ENCODE results near the gene CDH8. TPM values are rescaled to one million over a fixed set of nuclear protein-coding genes. Genes with fewer than 3 reads are reported as not detected.

Gene CDH8
- total RNA-seq, 2 experiments from 2014 or later = not detected

- DNase-seq = no peak
- intact Hi-C loops (cut with micrococcal nuclease) = no loop called here
- Mint-ChIP-seq H3K27ac (no peak overlapping the region), H3K4me1 (ENCODE audit: low read depth) (no peaks in the 10 kb centered on the region), H3K4me3 (no peak overlapping the region), H3K36me3 (ENCODE audit: low read depth) (no peaks in the 10 kb centered on the region), H3K27me3 (ENCODE audit: low read depth) (no peaks in the 10 kb centered on the region), H3K9me3 (peaks cover 6% of the 10 kb centered on the region)
- CTCF ChIA-PET = interaction anchor here (0.6 kb wide), 1 partner anchor 1668 kb away, joined by 4 read pairs; no protein-coding TSS in a partner anchor
Observed at GRCh38 chr16:61909074-61909473, 127.2 kb downstream of the CDH8 start.

DNA sequence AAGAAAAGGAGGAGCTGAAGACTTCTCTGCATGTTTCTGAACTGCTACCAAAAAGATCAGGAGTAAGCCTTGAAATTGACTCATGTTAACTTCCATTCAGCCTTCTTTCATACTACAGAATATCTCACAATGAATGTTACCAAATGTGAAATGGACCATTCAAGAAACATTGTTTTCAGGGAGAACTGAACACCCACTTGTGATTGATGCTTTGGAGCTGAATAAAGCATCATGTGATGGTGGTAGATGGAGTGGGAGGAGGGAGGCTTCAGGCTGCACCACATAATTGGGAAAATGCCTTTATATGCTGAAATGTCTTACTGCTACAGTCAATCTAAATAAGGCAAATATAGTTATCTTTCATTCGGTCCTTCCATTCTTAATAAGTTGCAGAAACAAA is 127.8 kb downstream of the CDH8 start:
- intact Hi-C loops (cut with micrococcal nuclease) = no loop called here
- Mint-ChIP-seq H3K4me1 (ENCODE audit: low read depth) (no peaks in the 10 kb centered on the region), H3K27ac (no peak overlapping the region), H3K4me3 (no peak overlapping the region), H3K36me3 (ENCODE audit: low read depth) (no peaks in the 10 kb centered on the region), H3K27me3 (ENCODE audit: low read depth) (no peaks in the 10 kb centered on the region), H3K9me3 (peaks cover 7% of the 10 kb centered on the region)
- CTCF ChIA-PET = no interaction called here
- no peak for DNase-seq

- no peak for DNase-seq
- peaks cover 15% of the 10 kb centered on the region for H3K9me3 Mint-ChIP-seq
- no peak overlapping the region for H3K27ac Mint-ChIP-seq
- no peak overlapping the region for H3K4me3 Mint-ChIP-seq
- H3K27me3 Mint-ChIP-seq (ENCODE audit: low read depth) = no peaks in the 10 kb centered on the region
- no peaks in the 10 kb centered on the region for H3K36me3 Mint-ChIP-seq (ENCODE audit: low read depth)
- intact Hi-C loops (cut with micrococcal nuclease) = no loop called here
- CTCF ChIA-PET = no interaction called here
- no peaks in the 10 kb centered on the region for H3K4me1 Mint-ChIP-seq (ENCODE audit: low read depth)
Observed at GRCh38 chr16:61901689-61902088, 134.5 kb downstream of the CDH8 start.

DNA sequence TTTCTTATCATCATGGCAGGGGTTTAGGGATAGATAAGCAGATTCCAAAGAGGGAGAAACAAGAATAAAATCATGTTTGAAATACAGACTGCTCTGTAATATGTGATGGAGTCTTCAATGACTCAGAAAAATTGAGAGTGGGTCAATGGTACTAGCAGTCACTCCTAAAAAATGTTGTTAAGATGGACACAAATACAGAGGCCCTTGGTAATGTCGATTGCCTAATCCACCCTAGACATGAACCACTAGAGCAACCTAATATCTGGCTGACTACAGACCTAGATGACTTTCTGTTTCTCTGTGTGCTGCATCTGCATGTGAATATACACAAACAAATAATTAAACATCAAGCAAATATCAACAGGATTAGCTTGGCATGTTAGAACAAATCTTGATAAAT is 135.8 kb downstream of the CDH8 start:
- H3K36me3 Mint-ChIP-seq (ENCODE audit: low read depth) = no peaks in the 10 kb centered on the region
- H3K9me3 Mint-ChIP-seq = peaks cover 18% of the 10 kb centered on the region
- H3K27ac Mint-ChIP-seq = no peak overlapping the region
- no peak overlapping the region for H3K4me3 Mint-ChIP-seq
- CTCF ChIA-PET = interaction anchor here (0.6 kb wide), 1 partner anchor 873 kb away, joined by 3 read pairs; no protein-coding TSS in a partner anchor
- no peak for DNase-seq
- H3K4me1 Mint-ChIP-seq (ENCODE audit: low read depth) = no peaks in the 10 kb centered on the region
- intact Hi-C loops (cut with micrococcal nuclease) = no loop called here
- no peaks in the 10 kb centered on the region for H3K27me3 Mint-ChIP-seq (ENCODE audit: low read depth)

DNA sequence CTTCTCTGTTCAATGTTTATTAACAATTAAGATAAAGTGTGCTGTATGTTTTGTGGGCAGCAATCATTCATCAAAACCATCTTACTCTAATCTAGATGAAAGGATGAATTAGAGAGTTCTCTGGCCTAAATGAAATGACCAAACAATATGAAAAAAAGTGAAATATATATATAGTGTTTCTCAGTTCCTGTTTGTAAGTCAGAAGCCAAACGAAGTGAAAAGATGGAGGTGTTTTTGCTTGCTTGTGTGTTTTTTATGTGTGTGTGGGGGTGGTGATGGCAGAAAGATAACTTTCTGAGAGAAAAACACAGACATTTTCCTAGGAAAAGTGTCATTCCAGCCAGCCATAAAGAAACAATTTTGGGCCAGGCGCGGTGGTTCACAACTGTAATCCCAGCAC is 138.6 kb downstream of the CDH8 start:
- CTCF ChIA-PET = no interaction called here
- H3K36me3 Mint-ChIP-seq (ENCODE audit: low read depth) = no peaks in the 10 kb centered on the region
- no peak for DNase-seq
- H3K27ac Mint-ChIP-seq = no peak overlapping the region
- no peak overlapping the region for H3K4me3 Mint-ChIP-seq
- H3K27me3 Mint-ChIP-seq (ENCODE audit: low read depth) = no peaks in the 10 kb centered on the region
- peaks cover 15% of the 10 kb centered on the region for H3K9me3 Mint-ChIP-seq
- H3K4me1 Mint-ChIP-seq (ENCODE audit: low read depth) = no peaks in the 10 kb centered on the region
- intact Hi-C loops (cut with micrococcal nuclease) = no loop called here

GRCh38 chr16:61892531-61892930 is 143.7 kb downstream of the CDH8 start:
- Mint-ChIP-seq H3K4me1 (ENCODE audit: low read depth) (no peaks in the 10 kb centered on the region), H3K27ac (no peak overlapping the region), H3K27me3 (ENCODE audit: low read depth) (no peaks in the 10 kb centered on the region), H3K4me3 (no peak overlapping the region), H3K36me3 (ENCODE audit: low read depth) (no peaks in the 10 kb centered on the region), H3K9me3 (peaks cover 7% of the 10 kb centered on the region)
- CTCF ChIA-PET = no interaction called here
- intact Hi-C loops (cut with micrococcal nuclease) = no loop called here
- no peak for DNase-seq

- CTCF ChIA-PET = interaction anchor here (0.5 kb wide), 1 partner anchor 51 kb away, joined by 3 read pairs; no protein-coding TSS in a partner anchor
- no peak overlapping the region for H3K4me3 Mint-ChIP-seq
- H3K9me3 Mint-ChIP-seq = peaks cover 6% of the 10 kb centered on the region
- intact Hi-C loops (cut with micrococcal nuclease) = no loop called here
- no peaks in the 10 kb centered on the region for H3K27me3 Mint-ChIP-seq (ENCODE audit: low read depth)
- H3K27ac Mint-ChIP-seq = no peak overlapping the region
- DNase-seq = no peak
- H3K36me3 Mint-ChIP-seq (ENCODE audit: low read depth) = no peaks in the 10 kb centered on the region
- H3K4me1 Mint-ChIP-seq (ENCODE audit: low read depth) = no peaks in the 10 kb centered on the region
Observed at GRCh38 chr16:61891460-61891859, 144.8 kb downstream of the CDH8 start.

GRCh38 chr16:61890386-61890785 is 145.9 kb downstream of the CDH8 start:
- Mint-ChIP-seq H3K9me3 (peaks cover 1% of the 10 kb centered on the region), H3K27me3 (ENCODE audit: low read depth) (no peaks in the 10 kb centered on the region)

DNA sequence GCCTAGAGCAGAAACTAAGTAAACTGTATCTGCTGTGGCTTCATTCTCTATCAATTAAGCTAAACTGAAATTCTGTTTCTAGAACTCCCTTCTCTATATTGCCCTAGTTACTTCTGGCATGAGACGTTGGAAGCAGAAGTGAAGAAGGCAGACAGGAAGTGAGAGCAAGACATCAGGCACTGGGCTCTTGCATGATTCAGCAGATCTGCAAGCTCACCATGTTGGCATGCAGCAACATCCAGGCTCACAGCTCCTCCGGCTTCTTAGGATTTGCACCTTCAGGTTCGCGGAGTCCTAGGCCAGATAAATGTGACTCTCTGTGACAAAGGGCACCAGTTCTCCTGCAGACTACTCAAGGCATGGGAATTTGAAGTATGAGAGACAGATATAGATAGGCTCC is 148.3 kb downstream of the CDH8 start:
- H3K36me3 Mint-ChIP-seq (ENCODE audit: low read depth) = no peaks in the 10 kb centered on the region
- CTCF ChIA-PET = interaction anchor here (0.7 kb wide), 1 partner anchor 1429 kb away, joined by 3 read pairs; no protein-coding TSS in a partner anchor
- no peak overlapping the region for H3K4me3 Mint-ChIP-seq
- H3K27me3 Mint-ChIP-seq (ENCODE audit: low read depth) = no peaks in the 10 kb centered on the region
- H3K4me1 Mint-ChIP-seq (ENCODE audit: low read depth) = no peaks in the 10 kb centered on the region
- H3K9me3 Mint-ChIP-seq = peaks cover 1% of the 10 kb centered on the region
- no peak overlapping the region for H3K27ac Mint-ChIP-seq
- no peak for DNase-seq
- intact Hi-C loops (cut with micrococcal nuclease) = no loop called here

More at GRCh38 chr16:61890386-61890785, 145.9 kb downstream of the CDH8 start:
- DNase-seq = no peak
- Mint-ChIP-seq H3K4me3 (no peak overlapping the region), H3K36me3 (ENCODE audit: low read depth) (no peaks in the 10 kb centered on the region), H3K27ac (no peak overlapping the region), H3K4me1 (ENCODE audit: low read depth) (no peaks in the 10 kb centered on the region)
- CTCF ChIA-PET = no interaction called here
- intact Hi-C loops (cut with micrococcal nuclease) = no loop called here

DNA sequence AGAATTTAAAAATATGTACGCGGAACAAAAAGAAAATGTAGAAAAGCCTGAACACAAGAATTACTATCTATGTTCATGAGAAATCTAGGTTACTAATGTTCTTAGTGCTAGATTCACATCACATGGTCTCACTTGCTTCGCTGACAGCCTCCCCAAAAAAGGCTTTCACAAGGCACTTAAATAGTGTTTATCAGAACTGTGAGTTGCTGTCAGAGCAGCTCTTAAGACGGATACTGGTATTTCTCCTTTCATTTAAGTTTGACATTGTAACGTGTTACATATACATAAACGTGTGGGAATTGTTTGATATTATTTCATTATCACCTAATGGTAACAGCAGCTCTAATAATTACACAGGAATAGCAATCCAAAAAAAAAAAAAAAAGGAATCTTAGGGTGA is 150.9 kb downstream of the CDH8 start:
- Mint-ChIP-seq H3K4me3 (no peak overlapping the region), H3K36me3 (ENCODE audit: low read depth) (no peaks in the 10 kb centered on the region), H3K27me3 (ENCODE audit: low read depth) (no peaks in the 10 kb centered on the region), H3K4me1 (ENCODE audit: low read depth) (no peaks in the 10 kb centered on the region), H3K27ac (no peak overlapping the region), H3K9me3 (peaks cover 1% of the 10 kb centered on the region)
- no peak for DNase-seq
- intact Hi-C loops (cut with micrococcal nuclease) = no loop called here
- CTCF ChIA-PET = no interaction called here

DNA sequence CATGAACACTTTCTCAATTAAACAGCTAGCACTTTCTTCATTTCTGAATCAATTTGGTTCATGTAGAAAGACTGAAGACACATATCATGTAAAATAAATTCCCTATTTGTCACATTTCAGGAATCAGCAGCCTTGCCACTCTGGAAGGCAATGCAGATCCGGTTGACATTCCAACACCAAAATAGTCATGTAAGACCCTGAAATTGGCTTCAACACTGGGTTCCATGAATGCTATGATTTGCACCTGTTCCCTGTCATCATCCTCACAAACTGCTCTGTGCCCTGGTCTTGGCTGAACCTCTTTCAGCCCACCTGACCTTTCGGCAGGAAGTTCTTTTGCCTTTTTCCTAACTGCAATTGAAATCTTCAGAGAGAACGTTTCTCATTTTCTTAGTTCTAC is 156.9 kb downstream of the CDH8 start:
- intact Hi-C loops (cut with micrococcal nuclease) = no loop called here
- H3K27ac Mint-ChIP-seq = no peak overlapping the region
- CTCF ChIA-PET = no interaction called here
- no peak for DNase-seq
- no peaks in the 10 kb centered on the region for H3K36me3 Mint-ChIP-seq (ENCODE audit: low read depth)
- no peaks in the 10 kb centered on the region for H3K27me3 Mint-ChIP-seq (ENCODE audit: low read depth)
- no peaks in the 10 kb centered on the region for H3K4me1 Mint-ChIP-seq (ENCODE audit: low read depth)
- H3K4me3 Mint-ChIP-seq = no peak overlapping the region
- peaks cover 12% of the 10 kb centered on the region for H3K9me3 Mint-ChIP-seq

DNA sequence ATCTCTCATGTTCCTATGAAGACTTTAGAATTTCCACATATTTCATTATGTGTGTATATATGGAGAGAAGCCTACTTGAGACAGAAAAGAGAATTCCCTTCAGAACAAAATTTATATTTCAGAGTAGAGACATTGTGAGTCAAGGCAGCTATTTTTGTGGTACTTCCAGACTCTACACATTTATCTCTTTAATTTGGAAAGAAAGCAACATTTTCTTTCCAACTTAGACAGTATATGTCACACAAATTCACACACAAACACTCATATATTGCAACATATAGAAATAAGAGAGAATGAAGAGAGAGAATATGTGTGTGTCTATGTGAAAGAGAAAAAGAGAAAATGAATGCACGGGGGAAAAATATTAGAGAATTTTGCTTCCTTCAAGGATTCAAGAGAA is 158.8 kb downstream of the CDH8 start:
- no peaks in the 10 kb centered on the region for H3K27me3 Mint-ChIP-seq (ENCODE audit: low read depth)
- CTCF ChIA-PET = no interaction called here
- DNase-seq = no peak
- no peak overlapping the region for H3K27ac Mint-ChIP-seq
- no peak overlapping the region for H3K4me3 Mint-ChIP-seq
- H3K4me1 Mint-ChIP-seq (ENCODE audit: low read depth) = no peaks in the 10 kb centered on the region
- H3K9me3 Mint-ChIP-seq = peaks cover 12% of the 10 kb centered on the region
- H3K36me3 Mint-ChIP-seq (ENCODE audit: low read depth) = no peaks in the 10 kb centered on the region
- intact Hi-C loops (cut with micrococcal nuclease) = no loop called here

- intact Hi-C loops (cut with micrococcal nuclease) = no loop called here
- CTCF ChIA-PET = no interaction called here
- H3K4me3 Mint-ChIP-seq = no peak overlapping the region
- H3K27ac Mint-ChIP-seq = no peak overlapping the region
- H3K27me3 Mint-ChIP-seq (ENCODE audit: low read depth) = no peaks in the 10 kb centered on the region
- peaks cover 14% of the 10 kb centered on the region for H3K9me3 Mint-ChIP-seq
- DNase-seq = no peak
- no peaks in the 10 kb centered on the region for H3K4me1 Mint-ChIP-seq (ENCODE audit: low read depth)
- H3K36me3 Mint-ChIP-seq (ENCODE audit: low read depth) = no peaks in the 10 kb centered on the region
Observed at GRCh38 chr16:61872778-61873119, 163.5 kb downstream of the CDH8 start.
